HAP-1 (cell line): ENCODE results near the gene ENOX1.

ENCODE experiments used
- DNase-seq, 2 experiments: peaks; one replicate each; pipeline ENCODE4 v3.0.0-alpha.2; 2016 to 2020; ENCODE audit warnings: low spot score in 2 of 2
- H3K27me3 ChIP-seq: fragments of 250-450 bp; sonication (Bioruptor Pico); 2 replicates; pipeline ENCODE4 v1.5.1; 2020; ENCODE audit warnings: low read depth, mild to moderate bottlenecking, moderate library complexity
- H3K36me3 ChIP-seq: fragments of 250-450 bp; sonication (Bioruptor Pico); replicated peaks from 2 replicates; pipeline ENCODE4 v1.5.1; 2020; ENCODE audit warnings: mild to moderate bottlenecking
- H3K4me1 ChIP-seq: fragments of 250-450 bp; sonication (Bioruptor Pico); 2 replicates; pipeline ENCODE4 v1.5.1; 2020; ENCODE audit warnings: mild to moderate bottlenecking
- H3K4me3 ChIP-seq: fragments of 250-450 bp; sonication (Bioruptor Pico); 2 replicates; pipeline ENCODE4 v1.5.1; 2020; ENCODE audit warnings: mild to moderate bottlenecking, moderate library complexity
- H3K9me3 ChIP-seq: fragments of 250-450 bp; sonication (Bioruptor Pico); 2 replicates; pipeline ENCODE4 v1.5.1; 2020; ENCODE audit warnings: mild to moderate bottlenecking, moderate library complexity
- in situ Hi-C: fragments of 300-500 bp; cut with MboI; formaldehyde crosslinking; loops from 3 replicates; pipeline ENCODE4 v1.14.3; 2020; ENCODE audit warnings: low sequenced_read_pairs, inconsistent platforms, mixed read lengths

Gene ENOX1

GRCh38 chr13:43339145-43339804 lies 447.5 kb downstream of the ENOX1 start:
- Histone ChIP-seq H3K4me3 (no peak overlapping the region), H3K4me1 (no peaks in the 10 kb centered on the region), H3K27me3 (no peaks in the 10 kb centered on the region; the same call in 1 of the 2 replicates), H3K36me3 (no peaks in the 10 kb centered on the region), H3K9me3 (no peaks in the 10 kb centered on the region)
- in situ Hi-C loops = no loop called here
- DNase-seq = no peak

- Histone ChIP-seq H3K9me3 (no peaks in the 10 kb centered on the region), H3K4me3 (no peak overlapping the region), H3K4me1 (no peaks in the 10 kb centered on the region), H3K27me3 (no peaks in the 10 kb centered on the region; the same call in 1 of the 2 replicates), H3K36me3 (no peaks in the 10 kb centered on the region)
- no peak for DNase-seq
- in situ Hi-C loops = no loop called here
These were observed 451.0 kb downstream of the ENOX1 start for GRCh38 chr13:43335764-43336163.

- H3K36me3 ChIP-seq = no peaks in the 10 kb centered on the region
- H3K9me3 ChIP-seq = no peaks in the 10 kb centered on the region
- in situ Hi-C loops = no loop called here
- no peak overlapping the region for H3K4me3 ChIP-seq
- H3K27me3 ChIP-seq = no peaks in the 10 kb centered on the region; the same call in 1 of the 2 replicates
- DNase-seq = no peak
- H3K4me1 ChIP-seq = peaks cover 8% of the 10 kb centered on the region
These were observed 453.6 kb downstream of the ENOX1 start for GRCh38 chr13:43333176-43333575.

- in situ Hi-C loops = no loop called here
- no peak overlapping the region for H3K4me3 ChIP-seq
- peaks cover 8% of the 10 kb centered on the region for H3K4me1 ChIP-seq
- no peaks in the 10 kb centered on the region for H3K27me3 ChIP-seq
- H3K36me3 ChIP-seq = no peaks in the 10 kb centered on the region
- no peak for DNase-seq
- no peaks in the 10 kb centered on the region for H3K9me3 ChIP-seq
These were observed 455.1 kb downstream of the ENOX1 start for GRCh38 chr13:43331672-43332071.

GRCh38 chr13:43329702-43330101 lies 457.1 kb downstream of the ENOX1 start:
- Histone ChIP-seq H3K27me3 (no peaks in the 10 kb centered on the region), H3K4me1 (peaks cover 8% of the 10 kb centered on the region), H3K36me3 (no peaks in the 10 kb centered on the region), H3K4me3 (no peak overlapping the region), H3K9me3 (no peaks in the 10 kb centered on the region)
- peak; percentile 51 to 87 for DNase-seq
- in situ Hi-C loops = no loop called here

GRCh38 chr13:43328907-43329306 lies 457.9 kb downstream of the ENOX1 start:
- Histone ChIP-seq H3K9me3 (no peaks in the 10 kb centered on the region), H3K36me3 (no peaks in the 10 kb centered on the region), H3K4me1 (peaks cover 8% of the 10 kb centered on the region), H3K4me3 (no peak overlapping the region), H3K27me3 (no peaks in the 10 kb centered on the region)
- DNase-seq = no peak
- in situ Hi-C loops = no loop called here

- DNase-seq = no peak
- no peaks in the 10 kb centered on the region for H3K9me3 ChIP-seq
- peaks cover 8% of the 10 kb centered on the region for H3K4me1 ChIP-seq
- no peak overlapping the region for H3K4me3 ChIP-seq
- no peaks in the 10 kb centered on the region for H3K27me3 ChIP-seq
- no peaks in the 10 kb centered on the region for H3K36me3 ChIP-seq
- in situ Hi-C loops = no loop called here
These were observed 460.7 kb downstream of the ENOX1 start for GRCh38 chr13:43326100-43326499.

- H3K9me3 ChIP-seq = no peaks in the 10 kb centered on the region
- peaks cover 8% of the 10 kb centered on the region for H3K4me1 ChIP-seq
- DNase-seq = no peak
- in situ Hi-C loops = no loop called here
- H3K27me3 ChIP-seq = no peaks in the 10 kb centered on the region
- no peak overlapping the region for H3K4me3 ChIP-seq
- H3K36me3 ChIP-seq = no peaks in the 10 kb centered on the region
These were observed 461.1 kb downstream of the ENOX1 start for GRCh38 chr13:43325636-43326035.

- Histone ChIP-seq H3K36me3 (no peaks in the 10 kb centered on the region), H3K9me3 (no peaks in the 10 kb centered on the region), H3K4me3 (no peak overlapping the region), H3K27me3 (no peaks in the 10 kb centered on the region), H3K4me1 (no peaks in the 10 kb centered on the region)
- in situ Hi-C loops = loop anchor here (25.0 kb wide), 1 partner anchor 463 kb away; the partner anchor contains the start of gene ENOX1
- DNase-seq = no peak
These were observed 462.6 kb downstream of the ENOX1 start for GRCh38 chr13:43324129-43324528.

- Histone ChIP-seq H3K9me3 (no peaks in the 10 kb centered on the region), H3K4me1 (peaks cover 19% of the 10 kb centered on the region), H3K36me3 (no peaks in the 10 kb centered on the region), H3K27me3 (no peaks in the 10 kb centered on the region), H3K4me3 (no peak overlapping the region)
- DNase-seq = no peak
- in situ Hi-C loops = loop anchor here (25.0 kb wide), 1 partner anchor 467 kb away; the partner anchor contains the start of gene ENOX1
These were observed 466.9 kb downstream of the ENOX1 start for GRCh38 chr13:43319617-43320444.

- Histone ChIP-seq H3K27me3 (no peaks in the 10 kb centered on the region), H3K4me1 (peaks cover 20% of the 10 kb centered on the region), H3K36me3 (no peaks in the 10 kb centered on the region), H3K4me3 (no peak overlapping the region), H3K9me3 (no peaks in the 10 kb centered on the region)
- DNase-seq = peak; percentile 21 to 54
- in situ Hi-C loops = loop anchor here (25.0 kb wide), 1 partner anchor 470 kb away; the partner anchor contains the start of gene ENOX1
These were observed 469.8 kb downstream of the ENOX1 start for GRCh38 chr13:43316946-43317353.

GRCh38 chr13:43316281-43316680 lies 470.5 kb downstream of the ENOX1 start:
- Histone ChIP-seq H3K27me3 (no peaks in the 10 kb centered on the region), H3K4me3 (no peak overlapping the region), H3K36me3 (no peaks in the 10 kb centered on the region), H3K9me3 (no peaks in the 10 kb centered on the region), H3K4me1 (peaks cover 27% of the 10 kb centered on the region)
- in situ Hi-C loops = loop anchor here (25.0 kb wide), 1 partner anchor 471 kb away; the partner anchor contains the start of gene ENOX1
- peak in 1 of 2 experiments; percentile 86 for DNase-seq

- Histone ChIP-seq H3K27me3 (no peaks in the 10 kb centered on the region), H3K4me3 (no peak overlapping the region), H3K36me3 (no peaks in the 10 kb centered on the region), H3K9me3 (no peaks in the 10 kb centered on the region), H3K4me1 (peaks cover 28% of the 10 kb centered on the region)
- in situ Hi-C loops = loop anchor here (25.0 kb wide), 1 partner anchor 472 kb away; the partner anchor contains the start of gene ENOX1
- no peak for DNase-seq
These were observed 471.2 kb downstream of the ENOX1 start for GRCh38 chr13:43315522-43315921.

- no peaks in the 10 kb centered on the region for H3K9me3 ChIP-seq
- DNase-seq = no peak
These were observed 477.5 kb downstream of the ENOX1 start for GRCh38 chr13:43309311-43309710.

More at GRCh38 chr13:43309311-43309710, 477.5 kb downstream of the ENOX1 start:
- H3K36me3 ChIP-seq = no peaks in the 10 kb centered on the region
- in situ Hi-C loops = loop anchor here (25.0 kb wide), 1 partner anchor 478 kb away; the partner anchor contains the start of gene ENOX1
- H3K27me3 ChIP-seq = no peaks in the 10 kb centered on the region
- H3K4me3 ChIP-seq = no peak overlapping the region
- peaks cover 14% of the 10 kb centered on the region for H3K4me1 ChIP-seq
